HG02973 (cell line): ENCODE data around the gene CDHR2.

Experiments
- ATAC-seq: cut with Tn5 transposase; IDR thresholded peaks from one replicate; pipeline ENCODE4 v1.9.1; 2021; ENCODE audit warnings: moderate library complexity; ENCODE audit not compliant: unreplicated experiment

The CDHR2 gene

GRCh38 chr5:176529116-176529740, 19.9 kb upstream of the CDHR2 start:
- ATAC-seq, result no peak

- no peak for ATAC-seq
Measured at GRCh38 chr5:176529741-176530141, 19.4 kb upstream of the CDHR2 start.

GRCh38 chr5:176530393-176530982, 18.7 kb upstream of the CDHR2 start:
- ATAC-seq, result no peak

GRCh38 chr5:176530983-176531901, 17.9 kb upstream of the CDHR2 start:
- no peak for ATAC-seq

GRCh38 chr5:176531902-176532493, 17.1 kb upstream of the CDHR2 start:
- ATAC-seq, result no peak

GRCh38 chr5:176532795-176533194, 16.3 kb upstream of the CDHR2 start:
- ATAC-seq, result no peak

- no peak for ATAC-seq
Measured at GRCh38 chr5:176533390-176533789, 15.8 kb upstream of the CDHR2 start.

- ATAC-seq, result no peak
Measured at GRCh38 chr5:176533894-176534611, 15.1 kb upstream of the CDHR2 start.

- ATAC-seq, result no peak
Measured at GRCh38 chr5:176534640-176535039, 14.5 kb upstream of the CDHR2 start.

GRCh38 chr5:176535101-176535663, 14.0 kb upstream of the CDHR2 start:
- no peak for ATAC-seq

- no peak for ATAC-seq
Measured at GRCh38 chr5:176535664-176536131, 13.4 kb upstream of the CDHR2 start.

GRCh38 chr5:176536132-176536901, 12.8 kb upstream of the CDHR2 start:
- ATAC-seq, result peak; percentile 15

- ATAC-seq, result peak; percentile 44
Measured at GRCh38 chr5:176536902-176537553, 12.1 kb upstream of the CDHR2 start, which contains the start of gene RNF44. Gene RNF44, minus strand, starts transcription at chr5:176537402. Its CDS starts 4,930 bp downstream, at chr5:176532472.

GRCh38 chr5:176537554-176538229, 11.4 kb upstream of the CDHR2 start:
- peak; percentile 64 for ATAC-seq

- no peak for ATAC-seq
Measured at GRCh38 chr5:176538230-176538988, 10.7 kb upstream of the CDHR2 start.

- ATAC-seq, result no peak
Measured at GRCh38 chr5:176538989-176539384, 10.2 kb upstream of the CDHR2 start.

- ATAC-seq, result no peak
Measured at GRCh38 chr5:176540476-176540899, 8.7 kb upstream of the CDHR2 start.

GRCh38 chr5:176540956-176541337, 8.2 kb upstream of the CDHR2 start:
- ATAC-seq, result no peak
